SW480 (cell line): ENCODE data around the gene ERVMER34-1.
A peak's percentile ranks its signal among the peaks of the same experiment; 100 is the strongest.

Experiments
- DNase-seq: peaks from one replicate; pipeline ENCODE4 v3.0.0-alpha.2; 2016; ENCODE audit warnings: low spot score

ERVMER34-1 gene

GRCh38 chr4:52718123-52718522 is 33.1 kb downstream of the ERVMER34-1 start:
- no peak for DNase-seq

DNA sequence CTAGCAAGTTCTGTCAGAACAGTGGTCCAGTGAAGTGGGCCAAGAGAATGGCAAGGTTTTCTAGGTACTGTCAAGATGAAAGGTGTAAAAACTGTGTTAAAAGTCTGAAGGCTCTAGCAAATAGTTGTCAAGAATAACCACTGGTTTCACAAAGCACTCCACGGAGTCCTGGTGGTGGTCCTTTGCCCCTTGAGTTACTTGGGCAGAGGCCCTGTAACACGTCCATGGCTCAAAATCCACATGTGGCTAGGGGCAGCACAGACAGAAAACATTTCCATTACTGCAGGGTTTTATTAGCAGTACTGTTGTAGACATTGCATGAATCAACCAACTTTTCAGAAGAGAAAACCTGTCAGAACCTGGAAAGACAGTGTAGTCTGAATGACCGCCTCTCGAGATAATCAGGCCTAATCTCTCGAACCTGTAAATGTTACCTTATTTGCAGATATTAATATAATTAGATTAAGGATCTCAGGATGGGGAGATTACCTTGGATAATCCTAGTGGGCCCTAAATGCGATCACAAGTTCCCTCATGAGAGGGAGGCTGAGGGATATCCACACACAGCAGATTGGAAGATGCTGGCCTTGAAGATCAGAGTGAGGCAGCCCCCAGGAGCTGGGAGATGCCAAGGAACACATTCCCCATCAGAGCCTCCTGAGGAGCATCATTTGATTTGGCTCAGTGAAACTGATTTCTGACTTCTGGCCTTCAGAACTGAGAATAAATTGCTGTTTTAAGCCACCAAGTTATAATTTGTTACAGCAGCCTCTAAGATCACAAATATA is 34.7 kb downstream of the ERVMER34-1 start:
- DNase-seq = no peak

GRCh38 chr4:52715914-52716313 is 35.3 kb downstream of the ERVMER34-1 start:
- no peak for DNase-seq

DNA sequence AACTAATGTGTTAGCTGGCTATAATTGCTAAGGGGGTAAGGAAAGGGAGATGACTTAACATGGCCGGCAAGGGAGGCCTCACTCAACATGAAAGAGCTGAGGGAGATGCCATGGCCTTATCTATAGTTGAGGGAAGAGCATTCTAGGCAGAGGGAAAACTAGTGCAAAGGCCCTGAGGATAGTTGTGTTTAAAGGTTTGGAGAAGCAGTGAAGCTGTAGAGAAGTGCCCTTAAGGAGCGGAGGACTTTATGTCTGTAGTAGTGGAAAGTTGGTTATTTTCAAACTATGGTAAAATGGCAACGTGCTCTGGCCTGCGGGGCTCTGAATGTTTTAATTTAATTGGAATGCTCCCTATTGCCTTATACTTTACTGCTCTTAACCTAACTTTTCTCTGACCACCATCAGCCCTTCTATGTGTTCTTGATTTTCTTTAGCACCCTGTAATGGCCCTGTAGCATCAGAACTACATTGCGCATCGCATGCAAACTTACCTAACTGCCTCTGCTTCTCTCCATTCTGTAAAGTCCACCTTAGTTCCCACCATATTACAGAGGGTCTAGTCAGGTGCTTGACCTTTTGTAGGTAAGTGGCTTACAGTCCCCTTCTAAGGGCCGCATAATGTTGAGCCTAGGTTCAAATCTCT is 35.8 kb downstream of the ERVMER34-1 start:
- DNase-seq = no peak

GRCh38 chr4:52714597-52715254 is 36.5 kb downstream of the ERVMER34-1 start:
- no peak for DNase-seq

DNA sequence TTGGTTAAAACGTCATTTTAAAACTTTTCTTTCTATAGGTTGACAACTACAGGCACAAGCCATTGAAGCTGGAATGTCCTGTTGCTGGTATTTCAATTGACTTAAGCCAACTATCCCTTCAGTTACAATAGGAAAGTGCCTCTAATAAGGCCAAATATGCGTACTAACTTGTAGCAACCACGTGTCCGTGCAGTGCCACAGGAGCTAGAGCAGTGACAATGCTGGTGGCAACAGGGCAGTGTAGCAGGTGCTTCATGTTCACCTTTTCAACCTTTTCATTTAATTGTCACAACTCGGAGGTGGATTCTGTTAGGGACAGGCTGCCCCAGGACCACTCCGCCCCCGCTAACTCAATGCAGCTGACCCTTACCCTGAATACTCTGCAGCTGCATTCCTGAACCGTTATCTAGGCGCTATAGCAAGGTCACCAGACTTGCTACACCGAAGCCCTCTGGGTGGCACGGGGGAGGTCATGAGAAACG is 37.7 kb downstream of the ERVMER34-1 start:
- no peak for DNase-seq

DNA sequence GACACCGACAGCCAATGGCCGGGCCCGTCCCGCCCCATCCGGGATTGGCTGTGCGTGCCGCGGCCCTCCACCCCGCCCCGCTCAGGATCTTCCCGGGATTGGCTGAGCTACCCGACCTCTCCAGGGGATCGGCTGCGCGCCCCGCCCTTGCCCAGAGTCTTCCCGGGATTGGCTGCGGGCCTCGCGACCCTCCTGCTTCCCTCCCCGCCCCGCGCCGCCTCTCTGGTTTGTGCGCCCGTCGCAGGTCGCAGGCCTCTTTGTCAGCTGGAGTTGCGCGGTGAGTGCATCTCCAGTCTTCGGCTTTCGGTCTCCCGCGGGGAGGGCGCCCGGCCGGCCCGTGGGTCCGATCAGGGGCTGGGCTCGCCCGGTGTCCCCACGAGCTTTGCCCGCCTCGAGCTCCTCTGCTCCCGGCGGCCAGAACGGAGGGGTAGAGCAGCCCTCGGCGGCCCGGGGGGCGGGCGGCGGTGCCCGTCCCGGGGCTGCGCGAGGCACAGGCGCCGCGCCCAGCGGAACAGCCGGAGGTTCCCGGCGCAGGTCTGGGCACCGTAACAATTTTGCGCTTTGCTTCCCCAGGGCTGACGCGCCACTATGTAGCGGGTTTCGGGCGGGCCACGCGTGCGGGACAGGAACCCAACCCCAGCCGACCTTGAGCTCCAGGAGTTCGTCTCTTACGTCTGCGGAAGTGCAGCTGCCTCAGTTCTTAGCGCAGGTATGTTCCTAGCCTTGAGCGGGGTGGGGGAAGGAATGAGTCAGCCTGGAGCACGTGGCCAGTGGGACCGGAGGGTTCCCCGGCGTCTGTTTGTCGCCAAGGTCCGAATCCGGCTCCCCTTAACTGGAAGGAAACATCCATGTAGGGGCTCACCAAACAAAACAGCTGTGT is 38.7 kb downstream of the ERVMER34-1 start:
- DNase-seq = peak; percentile 94

- no peak for DNase-seq
Observed at GRCh38 chr4:52711834-52712250, 39.4 kb downstream of the ERVMER34-1 start.

DNA sequence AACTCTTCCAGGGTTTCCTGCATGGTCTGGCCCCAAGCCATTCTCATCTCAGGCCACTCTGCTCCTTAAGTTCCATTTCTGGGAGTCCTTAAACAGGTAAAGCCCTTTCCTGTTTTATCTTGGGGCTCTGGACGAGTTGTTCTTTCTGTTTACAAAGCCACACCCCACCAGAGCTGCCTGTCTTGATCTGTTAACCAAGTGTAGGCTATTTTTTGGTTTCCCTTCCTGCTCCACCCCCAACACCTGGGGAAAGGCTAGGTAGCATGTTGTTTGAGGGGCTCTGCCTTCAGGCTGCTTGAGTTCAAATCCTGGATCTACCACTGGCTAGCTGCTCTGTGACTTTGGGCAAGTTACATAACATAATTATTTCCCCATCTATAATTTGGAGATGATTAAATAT is 40.0 kb downstream of the ERVMER34-1 start:
- no peak for DNase-seq

- no peak for DNase-seq
Observed at GRCh38 chr4:52709155-52709554, 42.1 kb downstream of the ERVMER34-1 start.

DNA sequence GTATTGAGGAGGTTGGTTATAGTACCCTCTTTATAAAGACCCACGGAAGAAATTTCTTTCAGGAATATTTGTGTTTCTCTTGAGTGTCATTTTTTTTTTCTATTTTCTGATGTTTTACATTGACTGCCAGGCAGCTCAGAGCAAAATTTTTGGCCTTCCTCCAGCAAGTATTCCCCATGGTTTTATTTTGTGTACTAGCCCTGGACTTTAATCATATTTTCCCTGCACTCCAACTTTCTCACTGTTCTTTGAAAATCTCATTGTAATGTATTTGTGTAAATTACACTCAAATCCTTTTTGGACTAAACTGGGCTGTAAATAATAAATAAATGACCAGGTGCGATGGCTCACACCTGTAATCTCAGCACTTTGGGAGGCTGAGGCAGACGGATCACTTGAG is 46.6 kb downstream of the ERVMER34-1 start:
- no peak for DNase-seq

- DNase-seq = no peak
Observed at GRCh38 chr4:52704133-52704532, 47.1 kb downstream of the ERVMER34-1 start.

GRCh38 chr4:52701207-52701606 is 50.0 kb downstream of the ERVMER34-1 start:
- no peak for DNase-seq

GRCh38 chr4:52694936-52695335 is 56.3 kb downstream of the ERVMER34-1 start:
- no peak for DNase-seq

GRCh38 chr4:52693492-52693891 is 57.7 kb downstream of the ERVMER34-1 start:
- DNase-seq = no peak
